OCI-LY3 (cell line): ENCODE data around the gene NIF3L1.

Experiments
- EZH2phosphoT487 ChIP-seq: fragments of 200-600 bp; shearing (Covaris generic); IDR thresholded peaks from 2 replicates; pipeline ENCODE4 v1.6.1; 2018; ENCODE audit warnings: antibody characterized with exemption, mixed run types, low read depth
- TF ChIP-seq, protein P1 (sequence below): fragments of 200-600, 300-600 bp; sonication (generic); IDR thresholded peaks from 2 replicates; pipeline ENCODE4 v1.5.1; 2014; ENCODE audit warnings: antibody characterized with exemption, low read length, low read depth

- TF ChIP-seq, protein P1, sequence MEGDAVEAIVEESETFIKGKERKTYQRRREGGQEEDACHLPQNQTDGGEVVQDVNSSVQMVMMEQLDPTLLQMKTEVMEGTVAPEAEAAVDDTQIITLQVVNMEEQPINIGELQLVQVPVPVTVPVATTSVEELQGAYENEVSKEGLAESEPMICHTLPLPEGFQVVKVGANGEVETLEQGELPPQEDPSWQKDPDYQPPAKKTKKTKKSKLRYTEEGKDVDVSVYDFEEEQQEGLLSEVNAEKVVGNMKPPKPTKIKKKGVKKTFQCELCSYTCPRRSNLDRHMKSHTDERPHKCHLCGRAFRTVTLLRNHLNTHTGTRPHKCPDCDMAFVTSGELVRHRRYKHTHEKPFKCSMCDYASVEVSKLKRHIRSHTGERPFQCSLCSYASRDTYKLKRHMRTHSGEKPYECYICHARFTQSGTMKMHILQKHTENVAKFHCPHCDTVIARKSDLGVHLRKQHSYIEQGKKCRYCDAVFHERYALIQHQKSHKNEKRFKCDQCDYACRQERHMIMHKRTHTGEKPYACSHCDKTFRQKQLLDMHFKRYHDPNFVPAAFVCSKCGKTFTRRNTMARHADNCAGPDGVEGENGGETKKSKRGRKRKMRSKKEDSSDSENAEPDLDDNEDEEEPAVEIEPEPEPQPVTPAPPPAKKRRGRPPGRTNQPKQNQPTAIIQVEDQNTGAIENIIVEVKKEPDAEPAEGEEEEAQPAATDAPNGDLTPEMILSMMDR, result no peak
- no peak for TF ChIP-seq EZH2phosphoT487
Observed at GRCh38 chr2:200878289-200878880, 10.8 kb upstream of the NIF3L1 start.
